H9 (cell line): ENCODE results near the gene S100A8. TPM values are rescaled to one million over a fixed set of nuclear protein-coding genes. Genes with fewer than 3 reads are reported as not detected.
A peak's percentile ranks its signal among the peaks of the same experiment; 100 is the strongest.

Experiments used
- DNase-seq: peaks from one replicate; pipeline ENCODE4 v3.0.0-alpha.2; 2017
- H2AFZ ChIP-seq: one replicate; pipeline ENCODE4 v1.6.1; 2013; ENCODE audit warnings: mild to moderate bottlenecking, low read length, control low read depth, moderate library complexity
- H2AK5ac ChIP-seq: 2 replicates; pipeline ENCODE4 v1.6.1; 2013; ENCODE audit warnings: low read length, control low read depth, mixed read lengths; ENCODE audit not compliant: insufficient read length
- H2BK120ac ChIP-seq: one replicate; pipeline ENCODE4 v1.6.1; 2013; ENCODE audit warnings: low read depth, mild to moderate bottlenecking, low read length, control low read depth, inconsistent platforms; ENCODE audit not compliant: poor library complexity, severe bottlenecking
- H2BK12ac ChIP-seq: 2 replicates; pipeline ENCODE4 v1.6.1; 2013; ENCODE audit warnings: low read length, control low read depth, mixed read lengths, low read depth; ENCODE audit not compliant: insufficient read length
- H2BK15ac ChIP-seq: 2 replicates; pipeline ENCODE4 v1.6.1; 2013; ENCODE audit warnings: low read depth, low read length, control low read depth
- H2BK20ac ChIP-seq: one replicate; pipeline ENCODE4 v1.6.1; 2013; ENCODE audit warnings: low read depth, mild to moderate bottlenecking, low read length, control low read depth, inconsistent platforms; ENCODE audit not compliant: poor library complexity, severe bottlenecking
- H2BK5ac ChIP-seq: 2 replicates; pipeline ENCODE4 v1.6.1; 2013; ENCODE audit warnings: low read length, control low read depth, mixed read lengths; ENCODE audit not compliant: insufficient read length
- H3K14ac ChIP-seq: 2 replicates; pipeline ENCODE4 v1.6.1; 2013; ENCODE audit warnings: low read length, control low read depth; ENCODE audit not compliant: insufficient read depth
- H3K18ac ChIP-seq: 2 replicates; pipeline ENCODE4 v1.6.1; 2013; ENCODE audit warnings: low read depth, mild to moderate bottlenecking, mixed read lengths, low read length, control low read depth; ENCODE audit not compliant: insufficient read length
- H3K23ac ChIP-seq: 2 replicates; pipeline ENCODE4 v1.6.1; 2013; ENCODE audit warnings: low read length, control low read depth, mixed read lengths, low read depth; ENCODE audit not compliant: insufficient read length
- H3K23me2 ChIP-seq: 2 replicates; pipeline ENCODE4 v1.6.1; 2013; ENCODE audit warnings: low read depth, mild to moderate bottlenecking, mixed read lengths, low read length, control low read depth; ENCODE audit not compliant: insufficient read length, poor library complexity, severe bottlenecking
- H3K27ac ChIP-seq: 2 replicates; pipeline ENCODE4 v1.5.1; 2013; ENCODE audit warnings: low read length, control low read depth, mixed read lengths, low read depth; ENCODE audit not compliant: insufficient read length
- H3K27me3 ChIP-seq: 2 replicates; pipeline ENCODE4 v1.6.1; 2013; ENCODE audit warnings: low read length, control low read depth, inconsistent platforms; ENCODE audit not compliant: insufficient read depth
- H3K4ac ChIP-seq: 2 replicates; pipeline ENCODE4 v1.6.1; 2013; ENCODE audit warnings: low read depth, mild to moderate bottlenecking, control low read depth, inconsistent platforms, low read length, moderate library complexity
- H3K4me1 ChIP-seq: 2 replicates; pipeline ENCODE4 v1.6.1; 2013; ENCODE audit warnings: low read length, control low read depth, inconsistent platforms; ENCODE audit not compliant: insufficient read depth
- H3K4me2 ChIP-seq: 2 replicates; pipeline ENCODE4 v1.6.1; 2013; ENCODE audit warnings: low read length, control low read depth, mixed read lengths; ENCODE audit not compliant: insufficient read length, insufficient read depth
- H3K56ac ChIP-seq: 2 replicates; pipeline ENCODE4 v1.6.1; 2013; ENCODE audit warnings: low read depth, mild to moderate bottlenecking, mixed read lengths, low read length, control low read depth; ENCODE audit not compliant: insufficient read length
- H3K79me1 ChIP-seq: 2 replicates; pipeline ENCODE4 v1.6.1; 2013; ENCODE audit warnings: low read depth, mild to moderate bottlenecking, moderate library complexity, low read length, control low read depth, inconsistent platforms; ENCODE audit not compliant: insufficient read depth, poor library complexity, severe bottlenecking
- H3K79me2 ChIP-seq: 2 replicates; pipeline ENCODE4 v1.6.1; 2013; ENCODE audit warnings: low read length, control low read depth, inconsistent platforms; ENCODE audit not compliant: insufficient read depth
- H3K9ac ChIP-seq: 2 replicates; pipeline ENCODE4 v1.6.1; 2013; ENCODE audit warnings: low read length, control low read depth, mixed read lengths; ENCODE audit not compliant: insufficient read length; ENCODE audit errors: extremely low read depth
- H3K9me3 ChIP-seq: one replicate; pipeline ENCODE4 v1.6.1; 2013; ENCODE audit warnings: low read depth, low read length, inconsistent platforms; ENCODE audit not compliant: control insufficient read depth
- H3T11ph ChIP-seq: one replicate; pipeline ENCODE4 v1.6.1; 2013; ENCODE audit warnings: mild to moderate bottlenecking, low read length, control low read depth, inconsistent platforms
- H4K20me1 ChIP-seq: one replicate; pipeline ENCODE4 v1.6.1; 2013; ENCODE audit not compliant: control insufficient read depth, insufficient read length, insufficient read depth
- H4K5ac ChIP-seq: 2 replicates; pipeline ENCODE4 v1.6.1; 2013; ENCODE audit warnings: low read depth, mild to moderate bottlenecking, mixed read lengths, low read length, control low read depth; ENCODE audit not compliant: insufficient read length
- H4K8ac ChIP-seq: replicated peaks from 2 replicates; pipeline ENCODE4 v1.6.1; 2013; ENCODE audit warnings: low read length, control low read depth, mixed read lengths, low read depth; ENCODE audit not compliant: insufficient read length
- H4K91ac ChIP-seq: 2 replicates; pipeline ENCODE4 v1.6.1; 2013; ENCODE audit warnings: low read depth, mild to moderate bottlenecking, moderate library complexity, mixed read lengths, low read length, control low read depth; ENCODE audit not compliant: insufficient read length
- H3K27ac Mint-ChIP-seq, 3 experiments: 2 replicates in 2 of 3; 3 replicates in 1 of 3; pipeline ENCODE4 v1.8.0; 2020 to 2021; ENCODE audit warnings: mixed read lengths in 3 of 3, mild to moderate bottlenecking in 1 of 3, moderate library complexity in 1 of 3
- H3K27me3 Mint-ChIP-seq: 2 replicates; pipeline ENCODE4 v1.8.0; 2021; ENCODE audit warnings: low read depth, mild to moderate bottlenecking, moderate library complexity, mixed read lengths
- H3K36me3 Mint-ChIP-seq, 3 experiments: 2 replicates in 2 of 3; 3 replicates in 1 of 3; pipeline ENCODE4 v1.8.0; 2020 to 2021; ENCODE audit warnings: low read depth in 3 of 3, mixed read lengths in 3 of 3; ENCODE audit not compliant: insufficient read depth in 1 of 3
- H3K4me1 Mint-ChIP-seq, 2 experiments: 2 replicates each; pipeline ENCODE4 v1.8.0; 2020; ENCODE audit warnings: mixed read lengths in 2 of 2
- H3K4me3 Mint-ChIP-seq, 2 experiments: 2 replicates in 1 of 2; 3 replicates in 1 of 2; pipeline ENCODE4 v1.8.0; 2020 to 2021; ENCODE audit warnings: mild to moderate bottlenecking in 2 of 2, mixed read lengths in 2 of 2, moderate library complexity in 1 of 2
- H3K9me3 Mint-ChIP-seq, 2 experiments: 2 replicates in 1 of 2; 3 replicates in 1 of 2; pipeline ENCODE4 v1.8.0; 2020; ENCODE audit warnings: mild to moderate bottlenecking in 2 of 2, mixed read lengths in 2 of 2, moderate library complexity in 1 of 2
- CTCF ChIP-seq: fragments of 200-600 bp; sonication (generic); conservative IDR thresholded peaks from 3 replicates; pipeline ENCODE4 v1.8.0; 2021; ENCODE audit warnings: antibody characterized with exemption, mild to moderate bottlenecking
- WGBS: extraction: QIAGEN DNeasy Blood & Tissue Kit; methylation state at CpG from one replicate; pipeline ENCODE4 v1.1.7; 2013; ENCODE audit warnings: missing lambda C conversion rate, low lambda C conversion rate, mixed read lengths; ENCODE audit not compliant: insufficient read length; ENCODE audit errors: extremely low coverage; 5-methylcytosine and 5-hydroxymethylcytosine counted together
- total RNA-seq: library from RNA; stranded (reverse); gene quantifications from 2 replicates; pipeline ENCODE4 v1.2.1, GENCODE V29; 2021

Gene S100A8
- total RNA-seq, 1 experiment from 2014 or later: not detected

- H3K27me3 ChIP-seq: no peaks in the 10 kb centered on the region
- H3K18ac ChIP-seq: no peak overlapping the region
- no peak overlapping the region for H3K23ac ChIP-seq
- H3K27me3 Mint-ChIP-seq: peaks cover 17% of the 10 kb centered on the region
- H3K79me1 ChIP-seq: no peaks in the 10 kb centered on the region
- no peak overlapping the region for H2AFZ ChIP-seq
- no peak overlapping the region for H3K4me3 Mint-ChIP-seq
- no peaks in the 10 kb centered on the region for H3K4me1 Mint-ChIP-seq
- no peak overlapping the region for H3K56ac ChIP-seq
- H3K9ac ChIP-seq: no peak overlapping the region
- no CpG with 5 or more reads among the region's 7 CpGs for WGBS
- no peak overlapping the region for H3K4ac ChIP-seq
- no peak overlapping the region for H4K8ac ChIP-seq
- no peak overlapping the region for H2BK12ac ChIP-seq
- TF ChIP-seq CTCF: peak; percentile 65
- H3K36me3 Mint-ChIP-seq: no peaks in the 10 kb centered on the region; a peak in 1 of 7 replicates
- no peak overlapping the region for H2AK5ac ChIP-seq
- peaks cover 0 to 4% of the 10 kb centered on the region in 2 experiments; a peak in 2 of 5 replicates for H3K9me3 Mint-ChIP-seq
- no peak overlapping the region for H4K5ac ChIP-seq
- no peaks in the 10 kb centered on the region for H3K79me2 ChIP-seq
- no peak overlapping the region for H2BK120ac ChIP-seq
- H3K4me2 ChIP-seq: no peak overlapping the region
- H3K23me2 ChIP-seq: no peaks in the 10 kb centered on the region
- no peak overlapping the region for H2BK15ac ChIP-seq
- H2BK5ac ChIP-seq: no peak overlapping the region
- no peak overlapping the region for H4K91ac ChIP-seq
- H3K27ac Mint-ChIP-seq: no peak overlapping the region
- no peak overlapping the region for H3T11ph ChIP-seq
- H3K14ac ChIP-seq: no peak overlapping the region; the same call in 1 of the 2 replicates
- H3K27ac ChIP-seq: no peak overlapping the region
- H3K4me1 ChIP-seq: no peaks in the 10 kb centered on the region
- no peak overlapping the region for H2BK20ac ChIP-seq
- no peaks in the 10 kb centered on the region for H3K9me3 ChIP-seq
- peak; percentile 70 for DNase-seq
- H4K20me1 ChIP-seq: no peaks in the 10 kb centered on the region
These were observed 37.5 kb downstream of the S100A8 start for GRCh38 chr1:153353226-153353947.
